Neural progenitor cell (in vitro differentiated cells): Measurements from ENCODE around the gene EFTUD2. TPM values are rescaled to one million over a fixed set of nuclear protein-coding genes. Genes with fewer than 3 reads are reported as not detected.

ENCODE experiments used
- DNase-seq: peaks from one replicate; pipeline ENCODE4 v3.0.0-alpha.2; 2016; ENCODE audit warnings: low spot score
- H2AFZ ChIP-seq: fragments of 200-600 bp; sonication (generic); replicated peaks from 2 replicates; pipeline ENCODE4 v1.6.1; 2016; ENCODE audit warnings: antibody characterized with exemption
- H3F3A ChIP-seq: fragments of 200-600 bp; sonication (generic); 2 replicates; pipeline ENCODE4 v1.6.1; 2016; ENCODE audit warnings: antibody characterized with exemption, low read depth
- H3K27ac ChIP-seq: fragments of 200-600 bp; sonication (generic); 2 replicates; pipeline ENCODE4 v1.5.1; 2016; ENCODE audit warnings: mild to moderate bottlenecking
- H3K27me3 ChIP-seq: fragments of 200-600 bp; sonication (generic); 2 replicates; pipeline ENCODE4 v1.6.1; 2016; ENCODE audit warnings: mild to moderate bottlenecking, moderate library complexity
- H3K36me3 ChIP-seq: fragments of 200-600 bp; sonication (generic); 2 replicates; pipeline ENCODE4 v1.5.1; 2016
- H3K4me1 ChIP-seq: fragments of 200-600 bp; sonication (generic); 2 replicates; pipeline ENCODE4 v1.6.1; 2016; ENCODE audit warnings: mixed run types
- H3K4me2 ChIP-seq: fragments of 200-600 bp; sonication (generic); 2 replicates; pipeline ENCODE4 v1.6.1; 2016
- H3K4me3 ChIP-seq: fragments of 200-600 bp; sonication (generic); 2 replicates; pipeline ENCODE4 v1.5.1; 2016
- H3K79me2 ChIP-seq: fragments of 200-600 bp; sonication (generic); 2 replicates; pipeline ENCODE4 v1.6.1; 2016; ENCODE audit warnings: low read depth
- H3K9ac ChIP-seq: fragments of 200-600 bp; sonication (generic); 2 replicates; pipeline ENCODE4 v1.6.1; 2016
- H3K9me3 ChIP-seq: fragments of 200-600 bp; sonication (generic); 2 replicates; pipeline ENCODE4 v1.5.1; 2016; ENCODE audit warnings: low read depth
- H4K20me1 ChIP-seq: fragments of 200-600 bp; sonication (generic); 2 replicates; pipeline ENCODE4 v1.6.1; 2016; ENCODE audit warnings: low read depth
- H3K27ac Mint-ChIP-seq: 3 replicates; pipeline ENCODE4 v1.8.0; 2021; ENCODE audit warnings: mixed read lengths
- H3K27me3 Mint-ChIP-seq: 2 replicates; pipeline ENCODE4 v1.8.0; 2022; ENCODE audit warnings: low read depth, mild to moderate bottlenecking, inconsistent platforms, moderate library complexity, mixed read lengths; ENCODE audit not compliant: insufficient read depth
- H3K36me3 Mint-ChIP-seq: 3 replicates; pipeline ENCODE4 v1.8.0; 2021; ENCODE audit warnings: mixed read lengths
- H3K4me1 Mint-ChIP-seq: 3 replicates; pipeline ENCODE4 v1.8.0; 2021; ENCODE audit warnings: mixed read lengths
- H3K4me3 Mint-ChIP-seq: 3 replicates; pipeline ENCODE4 v1.8.0; 2021; ENCODE audit warnings: mild to moderate bottlenecking, moderate library complexity, mixed read lengths
- H3K9me3 Mint-ChIP-seq: 3 replicates; pipeline ENCODE4 v1.8.0; 2020; ENCODE audit warnings: mixed read lengths
- EZH2 ChIP-seq: fragments of 200-600 bp; sonication (generic); IDR thresholded peaks from 2 replicates; pipeline ENCODE4 v1.6.1; 2017; ENCODE audit warnings: antibody characterized with exemption, mild to moderate bottlenecking, moderate library complexity
- EZH2phosphoT487 ChIP-seq: fragments of 200-600 bp; sonication (generic); IDR thresholded peaks from 2 replicates; pipeline ENCODE4 v1.6.1; 2017; ENCODE audit warnings: antibody characterized with exemption
- total RNA-seq: library from RNA; depleted of rRNA; stranded (reverse); fragments of >200 nt; gene quantifications from 2 replicates; pipeline ENCODE4 v1.2.3, GENCODE V29; 2015; ENCODE audit warnings: low replicate concordance
- TF ChIP-seq, protein P1 (sequence below): fragments of 200-600 bp; sonication (generic); IDR thresholded peaks from 2 replicates; pipeline ENCODE4 v1.5.1; 2017; ENCODE audit warnings: antibody characterized with exemption, mild to moderate bottlenecking

EFTUD2 gene
- total RNA-seq, 1 donor from 2014 or later: 185 TPM

DNA sequence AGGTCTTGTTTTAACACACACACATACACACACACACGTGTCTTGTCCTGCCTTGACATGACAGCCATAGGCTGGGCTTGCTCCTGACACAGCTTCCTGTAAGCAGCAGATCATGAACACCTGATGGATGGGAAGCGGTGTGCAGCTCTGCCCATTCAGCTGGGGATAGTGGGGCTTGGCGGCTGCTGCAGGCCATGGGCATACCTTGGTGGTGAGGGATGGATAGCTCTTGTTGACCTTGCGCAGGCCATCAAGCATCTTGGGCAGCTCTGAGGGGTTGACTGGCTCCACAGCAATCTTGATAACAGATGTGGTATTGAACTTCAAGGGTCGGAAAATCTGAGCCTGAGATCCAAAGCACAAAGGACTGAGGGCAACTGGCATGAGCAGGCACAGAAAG lies 39.5 kb downstream of the EFTUD2 start:
- H3K79me2 ChIP-seq: no peaks in the 10 kb centered on the region
- no peak overlapping the region for H3K27ac ChIP-seq
- no peaks in the 10 kb centered on the region for H3K27me3 Mint-ChIP-seq
- no peak overlapping the region for H3K4me3 Mint-ChIP-seq
- peaks cover 9% of the 10 kb centered on the region for H3K36me3 ChIP-seq
- H3K4me1 ChIP-seq: no peaks in the 10 kb centered on the region
- H3K9ac ChIP-seq: no peak overlapping the region
- no peak overlapping the region for H2AFZ ChIP-seq
- DNase-seq: no peak
- H3K27ac Mint-ChIP-seq: no peak overlapping the region
- H3K36me3 Mint-ChIP-seq: peaks cover 39% of the 10 kb centered on the region
- H3F3A ChIP-seq: no peaks in the 10 kb centered on the region
- H3K9me3 Mint-ChIP-seq: no peaks in the 10 kb centered on the region
- H3K9me3 ChIP-seq: no peaks in the 10 kb centered on the region
- TF ChIP-seq, protein P1, sequence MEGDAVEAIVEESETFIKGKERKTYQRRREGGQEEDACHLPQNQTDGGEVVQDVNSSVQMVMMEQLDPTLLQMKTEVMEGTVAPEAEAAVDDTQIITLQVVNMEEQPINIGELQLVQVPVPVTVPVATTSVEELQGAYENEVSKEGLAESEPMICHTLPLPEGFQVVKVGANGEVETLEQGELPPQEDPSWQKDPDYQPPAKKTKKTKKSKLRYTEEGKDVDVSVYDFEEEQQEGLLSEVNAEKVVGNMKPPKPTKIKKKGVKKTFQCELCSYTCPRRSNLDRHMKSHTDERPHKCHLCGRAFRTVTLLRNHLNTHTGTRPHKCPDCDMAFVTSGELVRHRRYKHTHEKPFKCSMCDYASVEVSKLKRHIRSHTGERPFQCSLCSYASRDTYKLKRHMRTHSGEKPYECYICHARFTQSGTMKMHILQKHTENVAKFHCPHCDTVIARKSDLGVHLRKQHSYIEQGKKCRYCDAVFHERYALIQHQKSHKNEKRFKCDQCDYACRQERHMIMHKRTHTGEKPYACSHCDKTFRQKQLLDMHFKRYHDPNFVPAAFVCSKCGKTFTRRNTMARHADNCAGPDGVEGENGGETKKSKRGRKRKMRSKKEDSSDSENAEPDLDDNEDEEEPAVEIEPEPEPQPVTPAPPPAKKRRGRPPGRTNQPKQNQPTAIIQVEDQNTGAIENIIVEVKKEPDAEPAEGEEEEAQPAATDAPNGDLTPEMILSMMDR: no peak
- no peak for TF ChIP-seq EZH2phosphoT487
- no peak for TF ChIP-seq EZH2
- H3K4me1 Mint-ChIP-seq: peaks cover 2% of the 10 kb centered on the region
- no peaks in the 10 kb centered on the region for H3K27me3 ChIP-seq
- H3K4me2 ChIP-seq: no peak overlapping the region
- H3K4me3 ChIP-seq: no peak overlapping the region
- H4K20me1 ChIP-seq: no peaks in the 10 kb centered on the region

DNA sequence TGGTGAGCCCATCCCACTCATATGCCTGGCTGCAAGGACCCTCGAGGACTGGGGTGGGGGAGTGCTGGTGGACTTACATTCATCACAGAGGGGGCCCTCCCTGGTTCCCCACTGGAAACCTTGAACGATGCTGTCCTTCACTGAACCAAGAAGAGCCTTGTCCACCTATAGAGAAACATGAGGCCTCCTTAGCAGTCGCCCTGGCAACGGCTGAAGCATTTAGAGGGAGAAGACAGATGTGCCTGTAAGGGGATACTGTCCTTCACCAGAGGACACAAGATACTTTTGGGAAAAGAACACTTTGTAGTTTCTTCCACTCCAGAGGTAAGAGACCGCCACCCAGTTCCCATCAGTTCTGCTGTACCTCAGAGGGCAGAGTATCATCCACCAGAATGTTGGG lies 45.1 kb downstream of the EFTUD2 start:
- Histone ChIP-seq H3K9me3 (no peaks in the 10 kb centered on the region), H3K27ac (no peak overlapping the region), H3K36me3 (no peaks in the 10 kb centered on the region), H3K9ac (no peak overlapping the region), H3K4me1 (no peaks in the 10 kb centered on the region), H3K4me3 (no peak overlapping the region), H4K20me1 (no peaks in the 10 kb centered on the region), H3K27me3 (no peaks in the 10 kb centered on the region), H3K4me2 (no peak overlapping the region), H2AFZ (no peak overlapping the region), H3K79me2 (no peaks in the 10 kb centered on the region), H3F3A (no peaks in the 10 kb centered on the region)
- Mint-ChIP-seq H3K9me3 (no peaks in the 10 kb centered on the region), H3K27me3 (no peaks in the 10 kb centered on the region), H3K4me1 (peaks cover 8% of the 10 kb centered on the region), H3K36me3 (peaks cover 47% of the 10 kb centered on the region), H3K4me3 (no peak overlapping the region), H3K27ac (no peak overlapping the region)
- DNase-seq: no peak
- no peak for TF ChIP-seq EZH2phosphoT487
- no peak for TF ChIP-seq EZH2
- TF ChIP-seq, protein P1: no peak

DNA sequence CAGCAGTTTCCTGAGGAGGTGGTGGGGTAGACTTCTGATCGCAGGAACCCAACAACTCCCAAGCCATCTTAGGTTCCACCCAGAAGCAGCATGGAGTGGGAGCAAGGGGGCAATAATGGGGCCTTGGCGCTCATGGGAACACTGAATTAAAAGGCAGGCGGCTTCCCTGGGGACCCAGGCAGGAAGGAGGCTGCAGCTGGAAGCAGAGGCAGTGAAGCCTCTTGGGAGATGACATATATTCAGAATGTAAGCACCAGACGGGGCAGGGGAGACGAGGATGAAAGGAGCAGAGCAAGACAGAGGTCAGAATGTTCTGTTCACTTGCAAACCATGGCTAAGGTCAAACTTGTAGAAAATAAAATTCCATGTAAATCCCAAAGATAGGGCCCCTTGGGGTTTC lies 48.6 kb downstream of the EFTUD2 start:
- H3K9me3 ChIP-seq: no peaks in the 10 kb centered on the region
- H3K27me3 ChIP-seq: no peaks in the 10 kb centered on the region
- H3K4me3 ChIP-seq: no peak overlapping the region
- no peak overlapping the region for H3K4me3 Mint-ChIP-seq
- H3K9ac ChIP-seq: no peak overlapping the region
- H3K4me1 ChIP-seq: no peaks in the 10 kb centered on the region
- no peaks in the 10 kb centered on the region for H3K27me3 Mint-ChIP-seq
- peaks cover 36% of the 10 kb centered on the region for H3K36me3 Mint-ChIP-seq
- H3K4me2 ChIP-seq: no peak overlapping the region
- no peaks in the 10 kb centered on the region for H4K20me1 ChIP-seq
- H3K9me3 Mint-ChIP-seq: no peaks in the 10 kb centered on the region
- peaks cover 8% of the 10 kb centered on the region for H3K4me1 Mint-ChIP-seq
- H3F3A ChIP-seq: no peaks in the 10 kb centered on the region
- no peak overlapping the region for H2AFZ ChIP-seq
- H3K36me3 ChIP-seq: no peaks in the 10 kb centered on the region
- no peak for DNase-seq
- H3K27ac Mint-ChIP-seq: no peak overlapping the region
- TF ChIP-seq, protein P1: no peak
- TF ChIP-seq EZH2 (no peak), EZH2phosphoT487 (no peak)
- H3K79me2 ChIP-seq: no peaks in the 10 kb centered on the region
- H3K27ac ChIP-seq: no peak overlapping the region

DNA sequence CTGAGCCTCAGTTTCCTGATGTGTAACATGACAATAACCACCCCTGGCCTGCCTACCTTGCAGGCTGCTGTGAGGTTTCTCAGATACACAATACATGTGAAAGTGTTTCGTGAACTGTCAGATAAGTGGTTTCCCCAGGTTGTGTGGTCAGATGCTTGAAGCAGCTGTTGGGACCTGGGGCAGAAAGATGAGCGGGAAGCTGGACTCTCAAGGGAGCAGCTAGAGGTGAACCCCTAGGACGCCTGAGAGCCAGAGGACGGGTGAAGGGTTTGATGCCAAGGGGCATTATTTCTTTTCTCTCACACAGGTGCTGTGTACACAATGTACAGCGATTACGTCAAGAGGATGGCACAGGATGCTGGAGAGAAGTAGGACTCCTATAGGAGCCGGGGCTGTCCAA lies 49.2 kb downstream of the EFTUD2 start:
- H3K27me3 ChIP-seq: no peaks in the 10 kb centered on the region
- H3K9ac ChIP-seq: no peak overlapping the region

More for the DNA sequence above, 49.2 kb downstream of the EFTUD2 start:
- H3K27ac ChIP-seq: no peak overlapping the region
- no peaks in the 10 kb centered on the region for H3K36me3 ChIP-seq
- no peak for TF ChIP-seq EZH2
- TF ChIP-seq, protein P1: no peak
- no peak for TF ChIP-seq EZH2phosphoT487
- no peak overlapping the region for H3K4me2 ChIP-seq
- no peaks in the 10 kb centered on the region for H4K20me1 ChIP-seq
- Mint-ChIP-seq H3K27me3 (no peaks in the 10 kb centered on the region), H3K4me1 (peaks cover 8% of the 10 kb centered on the region), H3K27ac (no peak overlapping the region), H3K9me3 (no peaks in the 10 kb centered on the region), H3K36me3 (peaks cover 34% of the 10 kb centered on the region), H3K4me3 (no peak overlapping the region)
- H2AFZ ChIP-seq: no peak overlapping the region
- no peaks in the 10 kb centered on the region for H3F3A ChIP-seq
- no peaks in the 10 kb centered on the region for H3K4me1 ChIP-seq
- H3K79me2 ChIP-seq: no peaks in the 10 kb centered on the region
- H3K9me3 ChIP-seq: no peaks in the 10 kb centered on the region
- H3K4me3 ChIP-seq: no peak overlapping the region
- DNase-seq: no peak
